Right renal cortex interstitium (tissue), 3 donors: ENCODE results near the gene NHS. TPM values are rescaled to one million over a fixed set of nuclear protein-coding genes. Genes with fewer than 3 reads are reported as not detected.

ENCODE experiments used
- DNase-seq, 3 donors: peaks; one replicate each; pipeline ENCODE4 v3.0.0-alpha.2; 2013; ENCODE audit warnings: low read depth in 3 of 3, low spot score in 2 of 3
- polyA plus RNA-seq, 3 donors: library from polyadenylated mRNA; unstranded; fragments of 120-200 nt; gene quantifications; one replicate each; pipeline ENCODE4 v1.2.1, GENCODE V29; 2013; ENCODE audit not compliant: insufficient read length in 3 of 3

NHS gene
- polyA plus RNA-seq, 3 donors = 14.0 to 20.2 (median 17.7) TPM

DNA sequence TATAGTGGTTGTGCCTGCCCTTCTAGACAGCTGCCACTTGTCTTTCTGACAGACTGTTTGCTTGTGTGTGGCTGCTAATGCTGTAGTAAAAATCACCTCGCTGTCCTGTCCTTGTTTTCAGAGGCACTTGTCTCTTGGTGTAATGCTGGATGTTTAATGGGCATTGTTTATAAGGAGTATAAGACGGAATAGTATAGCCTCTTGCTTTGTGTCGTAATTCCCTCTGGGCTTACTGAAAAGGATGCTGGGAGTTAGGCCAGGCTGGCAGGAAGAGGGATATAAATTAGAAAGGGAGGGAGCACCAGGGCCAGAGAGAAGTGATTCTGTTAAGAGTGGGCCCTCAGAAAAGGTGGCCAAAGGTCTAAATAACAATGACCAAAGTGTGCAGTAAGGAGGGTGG is 29.0 kb downstream of the NHS start:
- DNase-seq = no peak

DNA sequence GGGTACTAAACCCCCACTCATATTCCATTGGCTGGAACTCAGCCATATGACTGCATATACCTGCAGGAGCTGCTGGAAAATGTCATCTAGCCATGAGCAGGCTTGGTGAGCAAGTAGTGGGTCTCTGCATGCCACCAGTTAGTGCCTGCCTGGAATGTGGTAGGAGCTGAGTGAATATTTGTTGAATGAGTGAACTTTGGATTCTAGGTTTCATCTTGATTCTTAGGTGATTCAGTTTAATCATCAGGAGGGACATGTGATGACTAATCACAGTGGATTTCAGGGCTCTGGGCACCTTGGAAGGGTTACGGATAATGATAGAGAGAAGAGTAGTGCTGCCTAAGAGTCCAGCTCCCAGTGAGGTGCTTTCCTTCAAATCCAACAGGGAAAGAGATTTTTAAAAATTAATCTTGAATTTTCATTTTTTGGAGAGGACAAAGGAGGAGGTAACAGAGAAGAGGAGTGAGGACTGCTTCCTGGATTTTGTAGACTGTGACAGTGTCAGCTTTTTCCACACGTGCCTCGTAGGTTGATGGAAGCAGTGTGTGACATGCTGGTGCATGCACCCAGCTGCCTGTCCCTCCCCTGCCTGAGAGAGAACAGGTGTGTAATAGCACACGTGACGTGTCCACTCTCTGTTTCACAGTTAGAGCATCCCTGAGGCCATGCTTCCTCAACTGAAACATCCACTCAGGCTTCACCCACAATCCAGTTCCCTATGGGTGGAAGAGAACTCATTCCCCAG is 30.4 kb downstream of the NHS start:
- no peak for DNase-seq

DNA sequence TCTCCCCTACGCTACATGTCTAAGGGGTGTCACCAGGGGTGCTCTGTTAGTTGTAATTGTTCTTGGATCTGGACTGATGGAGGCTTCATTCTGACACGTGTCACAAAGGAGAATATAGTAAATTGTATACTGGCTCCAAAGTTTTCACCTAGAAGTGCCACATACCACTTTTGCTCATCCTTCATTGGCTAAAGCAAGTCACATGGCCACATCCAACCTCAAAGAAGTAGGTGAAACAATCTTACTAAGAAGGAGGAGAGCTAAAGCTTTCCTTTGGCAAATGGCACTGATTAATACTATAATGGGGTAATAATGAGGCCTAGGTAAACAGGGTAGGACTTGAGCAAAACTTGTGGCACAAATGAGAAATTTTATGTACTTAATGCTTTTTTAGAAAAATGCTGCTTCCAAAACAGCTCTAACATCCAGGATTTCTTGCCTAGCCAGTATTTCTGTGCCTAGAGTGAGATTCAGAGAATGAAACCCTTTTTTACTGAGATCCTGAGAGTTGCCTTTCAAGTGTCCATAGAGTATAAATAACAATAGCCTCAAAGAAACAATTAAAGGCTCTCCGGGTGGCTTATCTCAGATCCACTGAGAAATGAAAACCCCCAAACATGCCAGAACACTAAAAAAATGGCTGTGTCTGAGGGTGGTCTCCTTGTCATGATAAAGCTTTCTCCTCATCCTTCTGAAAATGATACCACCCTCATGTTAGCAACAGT is 34.7 kb downstream of the NHS start:
- no peak for DNase-seq

DNA sequence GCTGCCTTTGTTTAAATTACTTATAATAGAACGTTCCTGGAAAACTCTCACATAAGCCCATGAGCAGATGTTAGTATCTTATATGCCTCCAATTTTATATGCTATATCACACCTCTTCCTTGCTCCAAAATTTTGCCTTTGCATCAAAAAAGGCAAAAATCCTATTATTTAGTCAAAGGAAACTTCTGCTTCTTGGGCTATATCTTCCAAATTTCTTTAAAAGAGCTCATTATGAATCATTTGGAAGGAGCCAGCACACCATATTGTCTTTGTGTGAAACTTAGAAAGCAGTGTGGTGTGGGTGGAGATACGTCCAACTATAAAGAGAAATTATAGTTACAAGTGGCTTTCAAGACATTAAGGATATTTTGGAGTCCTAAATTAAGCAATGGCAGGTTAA is 35.7 kb downstream of the NHS start:
- no peak for DNase-seq

DNA sequence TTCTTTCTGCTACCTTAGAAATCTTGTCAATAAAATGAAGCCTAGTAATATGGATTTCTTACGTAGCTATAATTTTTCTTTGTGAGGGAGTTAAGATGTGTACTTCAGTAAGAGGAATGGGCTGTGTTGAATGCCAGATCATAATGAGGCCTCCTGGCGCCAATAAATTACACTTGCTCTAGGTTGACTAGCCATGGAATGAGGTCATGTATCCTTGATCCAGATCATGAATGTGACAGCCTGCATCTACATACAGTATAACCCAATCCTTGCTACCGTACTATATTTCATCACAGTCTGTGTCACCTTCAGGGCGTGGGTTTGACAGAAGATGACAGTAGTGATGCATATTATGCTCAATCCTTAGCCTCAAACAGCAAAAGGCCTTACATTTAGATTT is 36.2 kb downstream of the NHS start:
- no peak for DNase-seq

DNA sequence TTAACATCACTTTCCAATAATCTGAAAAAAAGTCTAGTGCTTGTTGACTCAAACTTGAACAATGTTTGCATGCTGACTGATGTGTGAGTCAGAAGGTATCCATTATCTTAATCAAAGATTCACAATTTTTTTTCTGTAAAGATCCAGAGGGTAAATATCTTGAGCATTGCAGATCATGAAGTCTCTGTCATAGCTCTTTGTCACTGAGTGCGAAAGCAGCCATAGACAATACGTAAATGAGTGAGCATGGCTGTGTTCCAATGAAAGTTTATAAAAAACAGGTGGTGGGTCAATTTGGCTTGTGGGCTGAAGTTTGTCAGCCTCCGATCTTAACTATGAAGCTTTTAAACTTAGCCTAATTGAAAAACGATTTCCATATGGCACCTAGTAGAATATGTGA is 37.7 kb downstream of the NHS start:
- no peak for DNase-seq

DNA sequence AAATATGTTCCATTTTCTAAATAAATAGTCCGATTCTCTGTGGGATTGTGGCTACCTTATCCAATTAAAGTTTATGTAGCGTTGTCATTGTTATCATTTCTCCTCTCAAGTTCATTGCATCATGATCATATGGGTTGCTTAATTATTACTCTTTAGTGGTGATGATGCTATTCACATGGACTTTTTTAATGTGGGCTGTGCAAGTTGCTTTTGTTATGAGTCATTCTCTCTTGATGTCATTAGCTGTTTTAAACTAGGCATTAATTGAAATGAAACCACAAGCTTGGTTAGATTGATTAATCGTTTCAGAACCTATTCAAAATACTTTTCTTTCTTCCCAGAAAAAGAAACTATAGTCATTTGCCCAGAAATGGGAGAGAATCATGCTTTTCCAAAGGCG is 38.2 kb downstream of the NHS start:
- no peak for DNase-seq

DNA sequence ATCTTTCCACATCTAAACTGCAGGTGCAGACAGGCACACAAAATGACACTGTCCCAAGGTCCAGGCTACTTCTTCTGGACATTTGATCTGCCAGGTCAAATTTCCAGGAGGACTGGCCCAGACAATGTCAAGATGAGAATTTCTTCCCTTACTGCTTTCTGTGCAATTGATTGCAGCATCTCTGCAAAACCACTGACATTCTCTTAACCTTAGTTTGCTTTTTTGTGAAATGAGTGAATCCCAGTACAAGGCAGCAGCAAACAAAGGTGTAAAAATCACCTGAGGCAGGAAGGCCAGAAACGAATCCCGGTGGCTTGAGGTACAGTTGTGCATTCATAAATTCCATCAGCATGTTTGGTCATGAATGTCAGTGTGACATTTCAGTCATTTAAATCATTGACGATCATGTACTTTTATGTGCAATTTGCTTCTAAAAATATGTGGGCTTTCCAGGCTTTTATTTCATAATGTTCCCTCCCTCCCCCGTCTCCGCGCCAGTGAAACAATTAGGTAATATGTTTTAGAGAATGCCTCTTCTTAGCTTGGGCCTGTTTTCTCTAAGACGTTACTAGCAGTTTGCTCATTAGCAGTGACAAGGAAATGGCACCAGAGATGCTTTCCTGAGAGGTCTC is 39.1 kb downstream of the NHS start:
- DNase-seq = no peak

DNA sequence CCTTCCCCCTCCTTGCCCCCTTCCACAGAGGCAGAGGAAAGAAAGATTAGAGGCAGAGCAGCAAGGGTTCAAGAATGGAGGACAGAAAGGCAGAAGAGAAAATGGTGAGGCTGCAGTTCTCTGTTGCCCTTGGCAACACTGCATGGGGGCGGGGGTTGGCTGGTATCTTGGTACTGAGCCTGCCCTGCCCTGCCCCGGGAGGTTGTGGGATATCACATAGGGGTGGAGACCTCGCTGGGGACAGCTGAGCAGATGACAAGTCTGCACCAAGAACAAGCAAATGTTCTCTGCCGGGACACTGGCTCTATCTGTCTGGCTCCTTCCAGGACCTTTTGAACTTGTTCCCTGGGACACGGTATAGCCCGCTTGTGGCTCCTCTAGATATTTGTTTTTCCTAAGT is 39.8 kb downstream of the NHS start:
- no peak for DNase-seq

DNA sequence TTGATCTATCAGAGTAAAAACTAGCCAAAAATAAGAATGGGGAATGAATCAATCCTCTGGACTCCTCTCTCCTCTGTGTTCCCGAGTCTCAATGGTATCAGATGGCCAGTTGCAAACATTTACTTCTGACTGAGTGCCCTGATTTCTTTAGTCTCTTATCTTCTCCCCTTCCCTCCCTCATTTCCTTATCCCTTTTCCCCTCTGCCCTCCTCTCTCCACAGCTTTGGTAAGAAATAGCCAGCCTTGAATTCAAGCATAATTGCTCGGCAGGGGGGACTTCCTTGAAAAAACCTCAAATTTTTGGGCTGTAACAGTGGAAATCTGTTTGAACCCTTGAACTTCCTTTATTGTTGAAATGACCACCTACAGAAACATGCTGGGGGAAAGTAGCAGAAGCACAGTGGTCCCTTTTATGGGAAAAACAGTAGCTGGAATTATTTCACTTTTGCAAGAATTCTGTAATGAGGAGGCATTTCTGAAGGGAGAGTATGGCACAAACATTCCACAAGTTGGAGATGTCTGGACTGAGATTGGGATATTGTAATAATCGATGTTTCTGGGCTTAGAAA is 40.3 kb downstream of the NHS start:
- DNase-seq = no peak

DNA sequence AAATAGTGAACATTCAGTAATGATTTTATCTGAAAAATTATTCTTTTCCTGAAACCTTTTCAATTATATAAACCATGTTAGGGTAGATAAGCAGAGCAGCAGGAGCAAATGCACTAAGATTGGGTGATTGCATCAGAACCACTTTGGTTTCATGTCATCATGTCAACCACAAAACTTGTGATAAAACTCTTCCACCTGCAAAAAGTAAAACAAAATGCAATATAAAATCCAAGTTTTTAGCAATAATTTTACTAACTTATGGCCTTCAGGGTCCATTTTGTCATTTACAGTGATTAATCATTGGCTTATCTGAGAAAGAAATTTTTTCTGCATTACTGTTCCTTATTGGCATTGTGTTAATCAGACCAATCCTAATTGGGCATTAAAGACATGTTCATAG is 42.4 kb downstream of the NHS start:
- DNase-seq = no peak

DNA sequence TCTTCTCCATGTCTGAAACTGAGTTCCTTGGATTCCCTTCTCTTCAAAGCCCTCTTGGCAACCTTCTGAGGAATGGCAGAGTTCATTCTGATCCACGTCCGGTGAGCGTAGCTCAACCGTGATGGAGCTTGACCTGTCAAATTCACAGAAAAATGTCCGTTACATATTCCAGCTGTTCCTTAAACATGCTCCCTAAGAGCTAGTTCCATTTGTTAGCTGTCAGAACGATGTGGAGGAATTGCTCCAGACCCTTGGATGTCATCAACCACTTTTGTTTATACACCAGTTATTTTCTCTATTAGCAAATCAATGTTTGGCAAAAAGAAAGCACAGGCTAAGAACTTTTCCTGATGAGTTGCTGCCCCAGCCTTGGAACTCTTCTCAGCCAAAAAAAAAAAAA is 50.1 kb downstream of the NHS start:
- no peak for DNase-seq

DNA sequence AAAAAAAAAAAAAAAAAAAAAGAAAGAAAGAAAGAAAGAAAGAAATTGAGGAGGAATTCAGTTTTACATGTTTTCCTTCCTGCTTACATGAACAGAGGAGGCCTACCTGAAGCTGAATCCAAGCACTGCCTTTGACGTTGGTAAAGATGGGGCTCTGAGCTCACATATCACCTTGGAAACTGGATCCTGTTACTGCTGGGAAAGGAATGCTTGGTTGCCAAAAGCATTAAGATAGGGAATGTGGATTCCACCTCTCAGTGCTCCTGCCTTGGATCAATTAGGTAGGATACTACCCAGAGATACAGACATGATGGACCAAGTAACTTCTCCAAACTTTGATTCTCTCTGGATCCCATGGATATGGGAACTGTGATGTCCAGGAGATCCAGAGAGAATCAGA is 50.6 kb downstream of the NHS start:
- no peak for DNase-seq

DNA sequence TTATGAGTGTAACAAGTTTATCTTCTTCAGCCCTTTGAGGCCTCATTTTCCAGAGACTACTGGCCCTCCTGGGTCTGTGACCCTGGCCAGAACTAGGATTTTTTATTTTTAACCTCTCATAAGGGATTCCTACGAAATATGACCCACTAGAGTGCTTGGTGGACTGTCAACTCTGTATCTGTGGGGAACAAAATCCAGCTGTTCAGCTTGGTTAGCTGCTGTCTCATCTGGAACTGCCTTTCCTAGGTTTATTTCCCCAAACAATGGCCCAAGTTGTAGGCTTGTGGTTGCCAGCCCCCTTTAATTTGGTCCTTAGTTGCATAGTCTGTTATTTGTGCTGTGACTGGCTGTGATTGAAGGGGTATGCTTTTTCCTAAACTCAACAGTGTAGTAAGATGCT is 56.2 kb downstream of the NHS start:
- no peak for DNase-seq

DNA sequence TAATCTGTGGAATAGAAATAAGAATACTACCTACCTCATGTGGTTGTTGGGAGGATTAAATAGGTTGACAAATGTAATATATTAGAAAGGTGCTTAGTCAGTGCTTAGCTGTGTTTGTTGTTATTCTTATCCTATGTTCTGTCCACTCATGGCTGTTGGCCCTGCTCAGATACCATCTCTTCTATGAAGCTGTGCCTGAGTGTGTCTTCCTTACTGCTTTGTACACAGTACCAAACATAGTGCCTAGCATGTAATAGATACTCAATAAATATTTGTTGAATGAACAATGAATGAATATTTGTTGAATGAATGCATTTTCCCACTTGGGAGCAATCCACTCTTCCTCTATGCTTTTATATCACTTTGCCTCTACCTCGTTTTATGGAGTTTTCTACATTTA is 57.2 kb downstream of the NHS start:
- no peak for DNase-seq

DNA sequence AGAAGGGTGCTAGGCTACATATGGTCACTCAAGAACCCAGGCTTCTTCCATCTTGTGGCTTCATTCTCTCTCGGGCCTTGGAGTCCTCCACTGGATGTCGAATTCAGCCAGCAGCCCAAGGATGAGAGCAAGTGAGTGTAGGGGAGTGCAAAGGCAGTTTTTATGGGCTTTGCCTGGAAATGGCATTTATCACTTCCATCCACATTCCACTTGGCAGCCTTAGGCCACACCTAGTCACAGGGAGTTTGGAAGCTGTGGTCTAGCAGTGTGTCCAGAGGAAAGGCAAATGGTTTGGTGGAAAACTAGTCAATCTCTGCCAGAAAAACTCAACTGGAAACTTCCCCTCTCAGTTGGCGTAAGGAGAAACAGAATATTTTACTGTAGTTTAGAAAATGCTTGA is 59.0 kb downstream of the NHS start:
- no peak for DNase-seq

DNA sequence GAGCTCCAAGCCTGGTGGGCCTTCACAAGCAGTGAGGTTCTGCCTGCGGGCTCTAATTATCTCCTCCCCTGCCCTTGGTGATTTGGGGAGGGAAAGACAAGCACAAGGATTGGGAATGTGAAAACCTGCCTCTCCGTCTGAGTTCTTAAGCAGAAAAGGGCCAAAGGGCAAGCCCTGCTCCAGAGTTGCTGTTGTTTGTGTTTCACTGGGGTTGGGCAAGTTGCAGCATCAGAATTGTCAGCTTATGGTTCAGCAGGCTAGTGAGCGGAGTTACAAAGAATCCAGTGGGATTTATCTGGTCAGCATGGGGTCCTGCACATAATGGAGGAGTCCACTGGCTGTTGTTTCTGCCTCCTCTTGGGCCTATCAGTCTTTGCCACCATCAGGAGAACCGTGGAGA is 60.5 kb downstream of the NHS start:
- DNase-seq = no peak

DNA sequence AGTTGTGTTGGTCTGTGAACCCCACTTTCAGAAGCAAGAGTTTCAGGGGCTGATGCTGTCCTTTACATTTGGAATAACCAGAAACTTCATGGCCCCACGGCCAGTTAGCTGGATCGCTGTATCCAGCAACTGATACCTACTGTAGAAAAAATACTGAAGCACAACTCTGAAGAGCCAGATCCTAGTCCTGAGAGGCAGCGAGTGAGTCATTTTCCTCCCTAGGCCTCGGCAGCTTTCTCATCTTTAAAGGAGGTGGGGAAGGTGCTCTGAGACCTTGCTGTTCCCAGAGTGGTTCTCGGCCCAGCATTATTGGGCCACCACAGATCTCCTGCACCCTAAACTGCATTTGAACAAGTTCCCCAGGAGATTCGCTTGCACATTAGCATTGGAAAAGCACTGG is 63.2 kb downstream of the NHS start:
- no peak for DNase-seq

DNA sequence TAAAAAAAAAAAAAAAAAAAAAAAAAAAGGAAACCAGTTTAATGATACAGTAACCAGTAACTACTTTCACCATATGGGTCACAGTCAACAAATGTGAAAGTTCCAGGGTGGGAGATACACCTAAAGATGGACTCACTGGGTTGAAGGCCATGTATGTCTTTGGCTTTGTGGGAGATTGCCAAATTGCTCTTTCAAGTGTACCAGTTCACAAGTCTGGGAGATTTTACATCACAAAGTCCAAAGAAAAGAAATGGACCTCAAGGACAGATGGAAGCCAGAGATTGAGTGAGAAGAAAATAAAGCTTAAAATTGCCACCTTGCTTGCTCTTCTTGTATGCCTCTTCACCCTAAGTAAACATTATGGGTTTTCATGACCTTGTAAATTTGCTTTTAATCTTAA is 65.3 kb downstream of the NHS start:
- no peak for DNase-seq

DNA sequence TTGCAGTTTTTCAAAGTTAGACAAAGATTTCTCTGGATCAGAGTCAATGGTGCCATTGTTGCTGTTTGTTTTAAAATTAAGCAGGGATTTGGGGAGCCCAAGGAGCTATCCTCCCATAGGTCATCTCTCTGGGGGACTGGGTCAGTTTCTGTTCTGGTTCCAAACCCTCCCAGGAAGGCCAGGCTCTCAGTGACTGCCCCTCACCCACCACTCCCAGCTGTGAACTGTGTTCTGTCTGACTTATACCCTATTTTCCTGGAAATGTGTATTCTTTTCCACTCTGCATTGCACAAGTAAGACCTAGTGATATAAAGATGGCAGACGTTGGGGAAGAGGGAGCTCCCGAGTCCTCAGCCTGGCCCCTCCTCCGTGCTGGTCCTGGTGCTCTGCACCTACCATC is 65.8 kb downstream of the NHS start:
- no peak for DNase-seq

DNA sequence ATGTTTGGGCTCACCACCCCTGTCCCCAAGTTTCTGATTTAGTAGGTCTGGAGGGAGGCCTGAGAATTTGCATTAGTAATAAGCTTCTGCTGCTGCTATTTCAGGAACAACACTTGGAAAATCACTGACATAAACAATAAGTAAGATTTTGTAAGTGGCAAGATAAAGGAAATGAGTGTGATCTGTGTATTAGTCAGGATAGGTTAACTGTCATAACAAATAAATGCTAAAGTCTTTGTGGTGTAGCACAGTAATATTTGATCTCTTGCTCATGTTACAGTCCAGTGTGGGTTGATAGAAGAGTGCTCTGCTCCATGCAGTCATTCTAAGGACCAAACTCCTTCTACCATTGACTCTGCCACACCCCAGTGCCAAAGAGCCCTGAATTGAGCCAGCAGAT is 67.0 kb downstream of the NHS start:
- DNase-seq = no peak

DNA sequence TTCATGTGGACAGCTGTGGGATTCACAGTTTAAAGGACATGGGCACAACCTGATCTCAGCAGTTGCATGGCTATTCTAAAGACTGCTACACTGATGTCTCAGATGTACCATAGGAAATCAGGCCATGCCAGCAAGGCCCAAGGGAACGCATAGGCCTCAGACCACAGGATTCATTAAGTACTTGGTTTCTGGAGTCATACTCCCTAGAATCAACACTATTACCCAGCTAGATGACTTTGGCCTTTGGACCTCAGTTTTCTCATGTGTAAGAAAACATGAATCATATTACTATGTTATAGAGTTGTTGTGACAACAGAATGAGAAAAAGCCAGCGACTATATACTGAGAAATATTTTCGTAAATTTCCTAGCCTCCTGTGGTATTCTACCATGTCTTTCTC is 67.9 kb downstream of the NHS start:
- DNase-seq = no peak
